A673 (cell line): ENCODE data around the gene BTN1A1. TPM values are rescaled to one million over a fixed set of nuclear protein-coding genes. Genes with fewer than 3 reads are reported as not detected.

Source experiments
- BruUV-seq: library from RNA; stranded (reverse); fragments of 400-500 nt; replicated peaks from 2 replicates; lab custom pipeline; 2021; lab: Mats Ljungman, UMichigan
- CTCF ChIA-PET: fragments of 300-600 bp; sonication (Branson Sonifier 250); formaldehyde crosslinking; loops from one replicate; lab custom pipeline; 2022; ENCODE audit warnings: antibody characterized with exemption; lab: Charles Lee
- POLR2A ChIA-PET: fragments of 300-600 bp; sonication (Branson Sonifier 250); formaldehyde crosslinking; loops from one replicate; lab custom pipeline; 2022; ENCODE audit warnings: antibody characterized with exemption; ENCODE audit not compliant: low non-redundant PET; lab: Charles Lee
- DNase-seq: peaks from one replicate; pipeline ENCODE4 v3.0.0-alpha.2; 2015; ENCODE audit warnings: low spot score
- H3K27ac ChIP-seq: fragments of 200-600 bp; sonication (generic); 2 replicates; pipeline ENCODE4 v1.5.1; 2016; ENCODE audit warnings: mixed run types, low read depth, mild to moderate bottlenecking, mixed read lengths, antibody characterized with exemption, low read length; ENCODE audit not compliant: poor library complexity, severe bottlenecking
- H3K27me3 ChIP-seq: fragments of 200-600 bp; sonication (generic); replicated peaks from 2 replicates; pipeline ENCODE4 v1.6.1; 2017; ENCODE audit warnings: mixed run types, low read depth, mild to moderate bottlenecking, mixed read lengths, antibody characterized with exemption, low read length; ENCODE audit not compliant: insufficient read depth, poor library complexity
- H3K36me3 ChIP-seq: fragments of 200-600 bp; sonication (generic); 2 replicates; pipeline ENCODE4 v1.6.1; 2016; ENCODE audit warnings: mixed run types, mild to moderate bottlenecking, mixed read lengths, antibody characterized with exemption, low read length; ENCODE audit not compliant: insufficient read depth, poor library complexity, severe bottlenecking
- H3K4me1 ChIP-seq: fragments of 200-600 bp; sonication (generic); 2 replicates; pipeline ENCODE4 v1.6.1; 2017; ENCODE audit warnings: mixed run types, mild to moderate bottlenecking, mixed read lengths, antibody characterized with exemption, low read length; ENCODE audit not compliant: insufficient read depth, poor library complexity, severe bottlenecking
- H3K4me3 ChIP-seq: fragments of 200-600 bp; sonication (generic); 2 replicates; pipeline ENCODE4 v1.5.1; 2016; ENCODE audit warnings: low read depth, mixed run types, mild to moderate bottlenecking, mixed read lengths, low read length; ENCODE audit not compliant: poor library complexity, severe bottlenecking
- H3K9me3 ChIP-seq: fragments of 200-600 bp; sonication (generic); 2 replicates; pipeline ENCODE4 v1.6.1; 2016; ENCODE audit warnings: mixed run types, low read depth, mild to moderate bottlenecking, mixed read lengths, antibody characterized with exemption, low read length; ENCODE audit not compliant: poor library complexity, severe bottlenecking
- EZH2 ChIP-seq: fragments of 200-600 bp; sonication (generic); IDR thresholded peaks from 2 replicates; pipeline ENCODE4 v1.6.1; 2017; ENCODE audit warnings: borderline replicate concordance, low read depth, mild to moderate bottlenecking, mixed read lengths, antibody characterized with exemption, low read length; ENCODE audit not compliant: poor library complexity, severe bottlenecking
- intact Hi-C: fragments of 100-400 bp; cut with micrococcal nuclease; formaldehyde crosslinking; loops from one replicate; pipeline ENCODE4 v1.10.0; 2022; ENCODE audit not compliant: unreplicated experiment
- total RNA-seq: library from RNA; stranded (reverse); gene quantifications from 2 replicates; pipeline ENCODE4 v1.2.3, GENCODE V29; 2021
- TF ChIP-seq, protein P1 (sequence below): fragments of 300-800, 200-600 bp; sonication (generic); conservative IDR thresholded peaks from 2 replicates; pipeline ENCODE4 v1.5.1; 2017; ENCODE audit warnings: low read depth, mild to moderate bottlenecking, antibody characterized with exemption, low read length, moderate library complexity, mixed read lengths

The BTN1A1 gene
- total RNA-seq, 1 experiment from 2014 or later, result not detected

- H3K36me3 ChIP-seq, result peaks cover 9% of the 10 kb centered on the region
- no TSS peak for BruUV-seq
- H3K9me3 ChIP-seq, result no peaks in the 10 kb centered on the region
- DNase-seq, result no peak
- no peaks in the 10 kb centered on the region for H3K27me3 ChIP-seq
- peak overlapping the region; percentile 45 for H3K4me3 ChIP-seq
- CTCF ChIA-PET, result interaction anchor here (1.9 kb wide), 1 partner anchor 132 kb away, joined by 6 read pairs; no protein-coding TSS in a partner anchor
- peaks cover 35% of the 10 kb centered on the region for H3K4me1 ChIP-seq
- POLR2A ChIA-PET, result no interaction called here
- peak overlapping the region; percentile 99 for H3K27ac ChIP-seq
- TF ChIP-seq EZH2, result no peak
- TF ChIP-seq, protein P1, sequence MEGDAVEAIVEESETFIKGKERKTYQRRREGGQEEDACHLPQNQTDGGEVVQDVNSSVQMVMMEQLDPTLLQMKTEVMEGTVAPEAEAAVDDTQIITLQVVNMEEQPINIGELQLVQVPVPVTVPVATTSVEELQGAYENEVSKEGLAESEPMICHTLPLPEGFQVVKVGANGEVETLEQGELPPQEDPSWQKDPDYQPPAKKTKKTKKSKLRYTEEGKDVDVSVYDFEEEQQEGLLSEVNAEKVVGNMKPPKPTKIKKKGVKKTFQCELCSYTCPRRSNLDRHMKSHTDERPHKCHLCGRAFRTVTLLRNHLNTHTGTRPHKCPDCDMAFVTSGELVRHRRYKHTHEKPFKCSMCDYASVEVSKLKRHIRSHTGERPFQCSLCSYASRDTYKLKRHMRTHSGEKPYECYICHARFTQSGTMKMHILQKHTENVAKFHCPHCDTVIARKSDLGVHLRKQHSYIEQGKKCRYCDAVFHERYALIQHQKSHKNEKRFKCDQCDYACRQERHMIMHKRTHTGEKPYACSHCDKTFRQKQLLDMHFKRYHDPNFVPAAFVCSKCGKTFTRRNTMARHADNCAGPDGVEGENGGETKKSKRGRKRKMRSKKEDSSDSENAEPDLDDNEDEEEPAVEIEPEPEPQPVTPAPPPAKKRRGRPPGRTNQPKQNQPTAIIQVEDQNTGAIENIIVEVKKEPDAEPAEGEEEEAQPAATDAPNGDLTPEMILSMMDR, result no peak
- intact Hi-C loops, result no loop called here
Observed at GRCh38 chr6:26473429-26473757, 26.7 kb upstream of the BTN1A1 start.

GRCh38 chr6:26473758-26474438 lies 26.2 kb upstream of the BTN1A1 start:
- peak overlapping the region; percentile 99 for H3K27ac ChIP-seq
- no TSS peak for BruUV-seq
- no peaks in the 10 kb centered on the region for H3K27me3 ChIP-seq
- CTCF ChIA-PET, result interaction anchor here (1.9 kb wide), 1 partner anchor 132 kb away, joined by 6 read pairs; no protein-coding TSS in a partner anchor
- H3K4me1 ChIP-seq, result peaks cover 35% of the 10 kb centered on the region
- no peak for TF ChIP-seq EZH2
- TF ChIP-seq, protein P1, result no peak
- peak overlapping the region; percentile 45 for H3K4me3 ChIP-seq
- H3K36me3 ChIP-seq, result peaks cover 4% of the 10 kb centered on the region
- POLR2A ChIA-PET, result interaction anchor here (0.7 kb wide), 1 partner anchor 114 kb away, joined by 4 read pairs; no protein-coding TSS in a partner anchor
- intact Hi-C loops, result no loop called here
- no peaks in the 10 kb centered on the region for H3K9me3 ChIP-seq
- peak; percentile 96 for DNase-seq

GRCh38 chr6:26474439-26474881 lies 25.6 kb upstream of the BTN1A1 start:
- peak overlapping the region; percentile 45 for H3K4me3 ChIP-seq
- no peaks in the 10 kb centered on the region for H3K27me3 ChIP-seq
- ChIA-PET CTCF (interaction anchor here (1.9 kb wide), 1 partner anchor 133 kb away, joined by 6 read pairs; no protein-coding TSS in a partner anchor), POLR2A (interaction anchor here (0.7 kb wide), 2 partner anchors 94 to 115 kb away, joined by 4 to 5 read pairs; no protein-coding TSS in a partner anchor)
- TF ChIP-seq EZH2, result no peak
- TF ChIP-seq, protein P1, result no peak
- no peaks in the 10 kb centered on the region for H3K9me3 ChIP-seq
- intact Hi-C loops, result no loop called here
- TSS peak; percentile 75 for BruUV-seq
- no peaks in the 10 kb centered on the region for H3K36me3 ChIP-seq
- peaks cover 35% of the 10 kb centered on the region for H3K4me1 ChIP-seq
- no peak for DNase-seq
- peak overlapping the region; percentile 99 for H3K27ac ChIP-seq
